K562 (cell line): ENCODE results near the gene TRIM38. TPM values are rescaled to one million over a fixed set of nuclear protein-coding genes. Genes with fewer than 3 reads are reported as not detected.

Experiments
- ARID1B ChIP-seq: fragments of 450-650 bp; IDR thresholded peaks from 2 replicates; pipeline ENCODE4 v1.6.1; 2016; ENCODE audit warnings: antibody characterized with exemption, mild to moderate bottlenecking, inconsistent platforms
- ATF1 ChIP-seq, 2 experiments: fragments of 450-650 bp in 1 of 2; IDR thresholded peaks; 2 replicates each; pipeline ENCODE4 v1.6.1; 2016; ENCODE audit warnings: missing compliant biosample characterization in 1 of 2, missing genetic modification characterization in 1 of 2
- ESRRA ChIP-seq: fragments of 450-650 bp; IDR thresholded peaks from 2 replicates; pipeline ENCODE4 v1.6.1; 2014; ENCODE audit warnings: low read depth, mild to moderate bottlenecking, moderate library complexity, borderline replicate concordance
- GATAD2A ChIP-seq: fragments of 450-650 bp; IDR thresholded peaks from 2 replicates; pipeline ENCODE4 v1.6.1; 2017
- KAT7 ChIP-seq: sonication (generic); formaldehyde crosslinking; IDR thresholded peaks from 2 replicates; pipeline ENCODE4 v1.8.0; 2022; ENCODE audit warnings: missing genetic modification reagents, mild to moderate bottlenecking, borderline replicate concordance
- MECOM ChIP-seq: fragments of 250-450 bp; sonication (Bioruptor Pico); IDR thresholded peaks from 2 replicates; pipeline ENCODE4 v1.8.0; 2022; ENCODE audit warnings: inconsistent platforms
- MYC ChIP-seq, 2 experiments: fragments of 250-450 bp in 1 of 2; sonication (Bioruptor Pico) in 1 of 2; IDR thresholded peaks; 2 replicates each; pipeline versions ENCODE4 v1.5.1 to v1.6.1; 2012 to 2021; ENCODE audit warnings: low read depth in 2 of 2, borderline replicate concordance in 1 of 2, improper control_type of control experiment in 1 of 2, low read length in 1 of 2, mild to moderate bottlenecking in 1 of 2, moderate library complexity in 1 of 2
- NR4A1 ChIP-seq, 2 experiments: fragments of 250-450 bp in 1 of 2; fragments of 450-650 bp in 1 of 2; sonication (Bioruptor Pico) in 1 of 2; IDR thresholded peaks; 2 replicates each; pipeline versions ENCODE4 v1.4.0 to v1.6.1; 2016 to 2020; ENCODE audit warnings: mild to moderate bottlenecking in 2 of 2, missing compliant biosample characterization in 1 of 2, missing genetic modification characterization in 1 of 2, moderate library complexity in 1 of 2
- PML ChIP-seq: IDR thresholded peaks from 2 replicates; pipeline ENCODE4 v1.6.1; 2012; ENCODE audit warnings: low read length, inconsistent platforms
- PRPF4 ChIP-seq: fragments of 200-400 bp; formaldehyde crosslinking; IDR thresholded peaks from one replicate; pipeline ENCODE4 v1.6.1; 2017; ENCODE audit warnings: low read length, low read depth, mild to moderate bottlenecking; ENCODE audit not compliant: insufficient read depth, poor library complexity, severe bottlenecking
- RAD51 ChIP-seq: fragments of 450-650 bp; IDR thresholded peaks from 2 replicates; pipeline ENCODE4 v1.7.1; 2016; ENCODE audit warnings: low read depth, mild to moderate bottlenecking, borderline replicate concordance
- RB1 ChIP-seq: fragments of 450-650 bp; IDR thresholded peaks from 2 replicates; pipeline ENCODE4 v1.6.1; 2017; ENCODE audit warnings: low read depth, mild to moderate bottlenecking
- RFX5 ChIP-seq: IDR thresholded peaks from 2 replicates; pipeline ENCODE4 v1.6.1; 2011; ENCODE audit warnings: low read depth, mild to moderate bottlenecking, improper control_type of control experiment, low read length
- TRIM28 ChIP-seq: fragments of 450-650 bp; IDR thresholded peaks from 2 replicates; pipeline ENCODE4 v1.6.1; 2017
- ZBED1 ChIP-seq: IDR thresholded peaks from 2 replicates; pipeline ENCODE4 v1.6.1; 2014
- ZBTB1 ChIP-seq: sonication (generic); formaldehyde crosslinking; IDR thresholded peaks from 2 replicates; pipeline ENCODE4 v1.8.1; 2023; ENCODE audit warnings: missing genetic modification reagents, low read depth, mild to moderate bottlenecking, borderline replicate concordance
- ZNF124 ChIP-seq: sonication (generic); formaldehyde crosslinking; IDR thresholded peaks from 2 replicates; pipeline ENCODE4 v1.8.1; 2022; ENCODE audit warnings: missing genetic modification reagents
- ZNF140 ChIP-seq: fragments of 250-450 bp; sonication (Bioruptor Pico); IDR thresholded peaks from 2 replicates; pipeline ENCODE4 v1.8.0; 2021; ENCODE audit warnings: moderate library complexity, mild to moderate bottlenecking, inconsistent platforms
- ZNF316 ChIP-seq: fragments of 450-650 bp; IDR thresholded peaks from 2 replicates; pipeline ENCODE4 v1.6.1; 2016
- polyA plus RNA-seq, 8 experiments: library from polyadenylated mRNA; depleted of rRNA in 4 of 8; stranded (reverse) in 5 of 8; unstranded in 3 of 8; fragments of >200 nt; fragmentation: Nextera tagmentation in 2 of 8; fragmentation: Illumina TruSeq in 1 of 8; extraction: Ambion mirVana in 2 of 8; extraction: Trizol in 1 of 8; gene quantifications; 2 replicates each; pipeline versions ENCODE4 v1.2.1 to v1.2.3, GENCODE V29; 2011 to 2014; ENCODE audit warnings: inconsistent platforms in 1 of 8, missing spikeins in 1 of 8
- total RNA-seq, 7 experiments: library from RNA; depleted of rRNA in 6 of 7; stranded (reverse); fragments of >200 nt in 6 of 7; fragmentation: Illumina TruSeq in 2 of 7; extraction: Trizol in 2 of 7; gene quantifications; 2 replicates each; pipeline versions ENCODE4 v1.2.1 to v1.2.3, GENCODE V29; 2011 to 2021; ENCODE audit warnings: low replicate concordance in 1 of 7
- TF ChIP-seq, protein P1 (sequence below): sonication (generic); formaldehyde crosslinking; IDR thresholded peaks from 2 replicates; pipeline ENCODE4 v1.8.1; 2023; ENCODE audit warnings: mild to moderate bottlenecking, missing genetic modification reagents
- TF ChIP-seq, protein P2 (sequence below), 2 experiments: fragments of 250-450 bp in 1 of 2; fragments of 450-650 bp in 1 of 2; sonication (Bioruptor Pico) in 1 of 2; IDR thresholded peaks; 2 replicates each; pipeline versions ENCODE4 v1.6.1 to v1.8.0; 2016 to 2021; ENCODE audit warnings: mild to moderate bottlenecking in 2 of 2, moderate library complexity in 2 of 2, missing compliant biosample characterization in 1 of 2, missing genetic modification characterization in 1 of 2
- TF ChIP-seq, protein P3 (sequence below): fragments of 250-450 bp; sonication (Bioruptor Pico); IDR thresholded peaks from 2 replicates; pipeline ENCODE4 v1.8.0; 2022; ENCODE audit warnings: moderate library complexity, mild to moderate bottlenecking, inconsistent platforms

The TRIM38 gene
- total and polyA plus RNA-seq, 9 of the 15 experiments (the other 6 are each of a cell fraction or from before 2014, with no cell fraction given), result 1.7 to 6.7 (median 6.3) TPM

DNA sequence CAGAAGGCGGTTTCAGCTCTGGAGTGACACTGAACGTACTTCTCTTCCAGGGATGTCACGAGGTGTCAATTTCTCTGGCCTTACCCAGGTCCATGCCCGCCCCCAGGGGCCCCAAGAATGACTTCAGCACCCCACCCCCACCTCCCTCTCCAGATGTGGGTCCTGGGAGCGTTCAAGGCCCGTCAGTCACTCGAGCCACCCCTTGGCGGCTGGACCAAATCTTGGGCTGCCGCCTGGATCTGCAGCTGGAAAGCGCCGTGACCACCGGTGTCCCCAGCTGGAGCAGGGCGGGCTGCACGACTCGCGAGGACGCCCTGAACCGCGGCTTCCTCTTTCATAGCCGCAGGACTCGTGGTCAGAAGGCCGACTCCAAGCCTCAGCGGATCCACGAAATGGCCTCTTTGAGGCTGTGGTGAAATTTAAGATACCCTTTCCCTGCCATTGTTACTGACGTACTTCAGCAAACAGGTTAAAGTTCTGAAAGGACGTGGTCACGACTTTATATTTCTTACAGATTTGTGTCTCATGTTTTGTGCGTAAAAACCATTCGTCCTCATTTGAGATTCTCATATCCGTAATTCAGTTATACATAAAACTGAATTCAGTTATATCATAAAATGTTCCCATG lies 29.3 kb downstream of the TRIM38 start (continued):
- peak; percentile 53; the same call in 1 of the 2 replicates for TF ChIP-seq RB1
- no peak for TF ChIP-seq TRIM28
- no peak for TF ChIP-seq ZNF316
- no peak; the same call in none of the 2 replicates for TF ChIP-seq NR4A1 (CRISPR knock-in tag; IDR thresholded peaks at IDR 0.05)
- peak; percentile 34; the same call in 1 of the 2 replicates for TF ChIP-seq NR4A1 (tag; IDR thresholded peaks at IDR 0.05)
- TF ChIP-seq ARID1B, result peak; percentile 54
- peak; percentile 27; the same call in 1 of the 2 replicates for TF ChIP-seq GATAD2A
- TF ChIP-seq ZNF124 (CRISPR knock-in tag), result no peak
- TF ChIP-seq ESRRA, result peak; percentile 10; the same call in 1 of the 2 replicates
- TF ChIP-seq, protein P1, sequence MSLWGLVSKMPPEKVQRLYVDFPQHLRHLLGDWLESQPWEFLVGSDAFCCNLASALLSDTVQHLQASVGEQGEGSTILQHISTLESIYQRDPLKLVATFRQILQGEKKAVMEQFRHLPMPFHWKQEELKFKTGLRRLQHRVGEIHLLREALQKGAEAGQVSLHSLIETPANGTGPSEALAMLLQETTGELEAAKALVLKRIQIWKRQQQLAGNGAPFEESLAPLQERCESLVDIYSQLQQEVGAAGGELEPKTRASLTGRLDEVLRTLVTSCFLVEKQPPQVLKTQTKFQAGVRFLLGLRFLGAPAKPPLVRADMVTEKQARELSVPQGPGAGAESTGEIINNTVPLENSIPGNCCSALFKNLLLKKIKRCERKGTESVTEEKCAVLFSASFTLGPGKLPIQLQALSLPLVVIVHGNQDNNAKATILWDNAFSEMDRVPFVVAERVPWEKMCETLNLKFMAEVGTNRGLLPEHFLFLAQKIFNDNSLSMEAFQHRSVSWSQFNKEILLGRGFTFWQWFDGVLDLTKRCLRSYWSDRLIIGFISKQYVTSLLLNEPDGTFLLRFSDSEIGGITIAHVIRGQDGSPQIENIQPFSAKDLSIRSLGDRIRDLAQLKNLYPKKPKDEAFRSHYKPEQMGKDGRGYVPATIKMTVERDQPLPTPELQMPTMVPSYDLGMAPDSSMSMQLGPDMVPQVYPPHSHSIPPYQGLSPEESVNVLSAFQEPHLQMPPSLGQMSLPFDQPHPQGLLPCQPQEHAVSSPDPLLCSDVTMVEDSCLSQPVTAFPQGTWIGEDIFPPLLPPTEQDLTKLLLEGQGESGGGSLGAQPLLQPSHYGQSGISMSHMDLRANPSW (CRISPR knock-in tag), result no peak
- TF ChIP-seq MYC (IDR thresholded peaks at IDR 0.05; ENCODE audit: low read depth, low read length), result peak; percentile 86
- TF ChIP-seq MYC (CRISPR knock-in tag; IDR thresholded peaks at IDR 0.05; ENCODE audit: borderline replicate concordance, low read depth), result no peak; the same call in 1 of the 2 replicates
- no peak for TF ChIP-seq PRPF4
- TF ChIP-seq KAT7 (CRISPR knock-in tag), result peak; percentile 96; the same call in 1 of the 2 replicates
- peak; percentile 97 for TF ChIP-seq ZBTB1 (CRISPR knock-in tag)
- TF ChIP-seq RAD51, result peak; percentile 41; the same call in 1 of the 2 replicates
- TF ChIP-seq ZBED1, result no peak
- TF ChIP-seq RFX5, result no peak
- no peak for TF ChIP-seq MECOM (CRISPR knock-in tag)
- 0 out of 2 replicates have a peak, but pooled peaks have one; percentile 20 for TF ChIP-seq PML
- TF ChIP-seq ATF1 (CRISPR knock-in tag; IDR thresholded peaks at IDR 0.05), result no peak
- TF ChIP-seq ATF1 (tag; IDR thresholded peaks at IDR 0.05), result peak; percentile 70; the same call in 1 of the 2 replicates
- TF ChIP-seq, protein P2, sequence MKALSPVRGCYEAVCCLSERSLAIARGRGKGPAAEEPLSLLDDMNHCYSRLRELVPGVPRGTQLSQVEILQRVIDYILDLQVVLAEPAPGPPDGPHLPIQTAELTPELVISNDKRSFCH (CRISPR knock-in tag; IDR thresholded peaks at IDR 0.05), result no peak
- TF ChIP-seq, protein P2 (tag; IDR thresholded peaks at IDR 0.05), result peak; percentile 51; the same call in 1 of the 2 replicates
- no peak for TF ChIP-seq ZNF140 (CRISPR knock-in tag)
- TF ChIP-seq, protein P3, sequence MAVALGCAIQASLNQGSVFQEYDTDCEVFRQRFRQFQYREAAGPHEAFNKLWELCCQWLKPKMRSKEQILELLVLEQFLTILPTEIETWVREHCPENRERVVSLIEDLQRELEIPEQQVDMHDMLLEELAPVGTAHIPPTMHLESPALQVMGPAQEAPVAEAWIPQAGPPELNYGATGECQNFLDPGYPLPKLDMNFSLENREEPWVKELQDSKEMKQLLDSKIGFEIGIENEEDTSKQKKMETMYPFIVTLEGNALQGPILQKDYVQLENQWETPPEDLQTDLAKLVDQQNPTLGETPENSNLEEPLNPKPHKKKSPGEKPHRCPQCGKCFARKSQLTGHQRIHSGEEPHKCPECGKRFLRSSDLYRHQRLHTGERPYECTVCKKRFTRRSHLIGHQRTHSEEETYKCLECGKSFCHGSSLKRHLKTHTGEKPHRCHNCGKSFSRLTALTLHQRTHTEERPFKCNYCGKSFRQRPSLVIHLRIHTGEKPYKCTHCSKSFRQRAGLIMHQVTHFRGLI, result 0 out of 2 replicates have a peak, but pooled peaks have one; percentile 14
